GM12878 (cell line): ENCODE data around the gene CCDC15. TPM values are rescaled to one million over a fixed set of nuclear protein-coding genes. Genes with fewer than 3 reads are reported as not detected.

Source experiments
- ATAC-seq: fragments of 200-7000 bp; cut with Tn5 transposase; 3 replicates; pipeline ENCODE4 v1.9.1; 2020; ENCODE audit warnings: mild to moderate bottlenecking, moderate library complexity
- BruUV-seq: library from RNA; stranded (reverse); fragments of 400-500 nt; replicated peaks from 2 replicates; lab custom pipeline; 2021; lab: Mats Ljungman, UMichigan
- CTCF ChIA-PET: fragments of 300-600 bp; sonication (Branson Sonifier 250); formaldehyde crosslinking; extraction: SDS; loops from one replicate; lab custom pipeline; 2021; ENCODE audit warnings: inconsistent platforms; lab: Yijun Ruan, JAX
- POLR2A ChIA-PET: fragments of 350-600 bp; formaldehyde crosslinking; extraction: SDS; loops from one replicate; lab custom pipeline; 2021; ENCODE audit warnings: inconsistent platforms; lab: Charles Lee
- RAD21 ChIA-PET: fragments of 300-600 bp; sonication (Branson Sonifier 250); formaldehyde crosslinking; loops from one replicate; lab custom pipeline; 2023; ENCODE audit warnings: antibody characterized with exemption; ENCODE audit not compliant: unreplicated experiment; lab: Charles Lee
- SMC1A ChIA-PET: fragments of 300-600 bp; sonication (Branson Sonifier 250); formaldehyde crosslinking; loops from one replicate; lab custom pipeline; 2023; ENCODE audit not compliant: unreplicated experiment, uncharacterized antibody; lab: Charles Lee
- DNase-seq: peaks from one replicate; pipeline ENCODE4 v3.0.0-alpha.2; 2011; ENCODE audit warnings: low read depth, low spot score
- FAIRE-seq: peaks from 3 replicates; lab custom pipeline; 2011; peaks lifted over from hg19 to GRCh38; lab: Jason Lieb, UNC
- H2AFZ ChIP-seq: 2 replicates; pipeline ENCODE4 v1.6.0; 2011; ENCODE audit warnings: low read depth, low read length, control low read depth; ENCODE audit not compliant: control insufficient read depth
- H3K27ac ChIP-seq: 2 replicates; pipeline ENCODE4 v1.5.1; 2011; ENCODE audit warnings: control low read depth; ENCODE audit not compliant: control insufficient read depth, insufficient read depth
- H3K27me3 ChIP-seq, 2 experiments: replicated peaks in 1 of 2; 2 replicates each; pipeline versions ENCODE4 v1.6.0 to v1.6.1; 2011; ENCODE audit warnings: low read length in 1 of 2; ENCODE audit not compliant: control insufficient read depth in 2 of 2, insufficient read depth in 2 of 2
- H3K36me3 ChIP-seq, 2 experiments: 2 replicates each; pipeline ENCODE4 v1.5.1; 2011; ENCODE audit warnings: low read length in 1 of 2; ENCODE audit not compliant: control insufficient read depth in 2 of 2, insufficient read depth in 2 of 2
- H3K4me1 ChIP-seq: 2 replicates; pipeline ENCODE4 v1.6.1; 2011; ENCODE audit warnings: mild to moderate bottlenecking, low read length, moderate library complexity, mixed read lengths; ENCODE audit not compliant: control insufficient read depth, insufficient read depth
- H3K4me2 ChIP-seq: 2 replicates; pipeline ENCODE4 v1.6.0; 2011; ENCODE audit warnings: control low read depth; ENCODE audit not compliant: control insufficient read depth, insufficient read depth
- H3K4me3 ChIP-seq: fragments of 200-600 bp; sonication (generic); 2 replicates; pipeline ENCODE4 v1.5.1; 2016
- H3K79me2 ChIP-seq: 2 replicates; pipeline ENCODE4 v1.6.0; 2011; ENCODE audit warnings: low read length; ENCODE audit not compliant: control insufficient read depth, insufficient read depth
- H3K9ac ChIP-seq: 2 replicates; pipeline ENCODE4 v1.8.0; 2011; ENCODE audit warnings: low read length, control low read depth, mixed read lengths; ENCODE audit not compliant: control insufficient read depth, insufficient read depth
- H3K9me3 ChIP-seq: replicated peaks from 3 replicates; pipeline ENCODE4 v1.5.1; 2011; ENCODE audit warnings: mild to moderate bottlenecking, low read length; ENCODE audit not compliant: control insufficient read depth, insufficient read depth
- H4K20me1 ChIP-seq: 2 replicates; pipeline ENCODE4 v1.6.0; 2011; ENCODE audit not compliant: control insufficient read depth, insufficient read depth
- ATF7 ChIP-seq: fragments of 450-650 bp; IDR thresholded peaks from 2 replicates; pipeline ENCODE4 v1.6.1; 2016; ENCODE audit warnings: low read depth, mild to moderate bottlenecking
- BCLAF1 ChIP-seq: fragments of 450-650 bp; IDR thresholded peaks from 2 replicates; pipeline ENCODE4 v1.6.1; 2017; ENCODE audit warnings: antibody characterized with exemption, mild to moderate bottlenecking, moderate library complexity
- BMI1 ChIP-seq: fragments of 450-650 bp; IDR thresholded peaks from 2 replicates; pipeline ENCODE4 v1.6.1; 2016; ENCODE audit warnings: mild to moderate bottlenecking, moderate library complexity, borderline replicate concordance
- MTA2 ChIP-seq: fragments of 450-650 bp; IDR thresholded peaks from 2 replicates; pipeline ENCODE4 v1.6.1; 2016; ENCODE audit warnings: low read depth, mild to moderate bottlenecking, moderate library complexity
- NKRF ChIP-seq: fragments of 450-650 bp; conservative IDR thresholded peaks from 2 replicates; pipeline ENCODE4 v1.6.1; 2017; ENCODE audit warnings: mild to moderate bottlenecking, moderate library complexity
- RBBP5 ChIP-seq: fragments of 200-600 bp; sonication (generic); conservative IDR thresholded peaks from 2 replicates; pipeline ENCODE4 v1.6.1; 2016
- SIX5 ChIP-seq: IDR thresholded peaks from 2 replicates; pipeline ENCODE4 v1.6.1; 2011; ENCODE audit warnings: mild to moderate bottlenecking, low read depth, low read length, moderate library complexity; ENCODE audit not compliant: severe bottlenecking
- TCF3 ChIP-seq: IDR thresholded peaks from 2 replicates; pipeline ENCODE4 v1.6.1; 2012; ENCODE audit warnings: low read depth, mild to moderate bottlenecking, low read length, borderline replicate concordance; ENCODE audit not compliant: insufficient read depth
- ZBTB4 ChIP-seq: fragments of 450-650 bp; formaldehyde crosslinking; IDR thresholded peaks from 2 replicates; pipeline ENCODE4 v1.4.0; 2022; ENCODE audit warnings: mild to moderate bottlenecking, moderate library complexity
- WGBS: methylation state at CpG from one replicate; pipeline ENCODE4 v1.1.6; 2016; ENCODE audit warnings: low lambda C conversion rate; ENCODE audit not compliant: insufficient replicate concordance, insufficient coverage; ENCODE audit errors: missing lambda C conversion rate; 5-methylcytosine and 5-hydroxymethylcytosine counted together
- in situ Hi-C: fragments of 300-500 bp; cut with MboI; formaldehyde crosslinking; loops from 9 replicates; pipeline ENCODE4 v1.14.3; 2018; ENCODE audit warnings: mixed read lengths
- intact Hi-C: fragments of 100-400 bp; cut with micrococcal nuclease; formaldehyde crosslinking; loops from one replicate; pipeline ENCODE4 v1.14.2; 2022; ENCODE audit not compliant: unreplicated experiment
- polyA plus RNA-seq, 11 experiments: library from polyadenylated mRNA; depleted of rRNA in 4 of 11; unstranded in 6 of 11; stranded (reverse) in 5 of 11; fragments of >200 nt; fragmentation: Nextera tagmentation in 4 of 11; fragmentation: Illumina TruSeq in 1 of 11; extraction: Ambion mirVana in 4 of 11; extraction: Trizol in 1 of 11; gene quantifications; 1 replicate in 1 of 11; 2 replicates in 10 of 11; pipeline versions ENCODE4 v1.2.1 to v1.2.3, GENCODE V29; 2011 to 2016; ENCODE audit warnings: inconsistent platforms in 2 of 11, missing spikeins in 2 of 11, low read depth in 1 of 11
- total RNA-seq, 4 experiments: library from RNA; depleted of rRNA in 3 of 4; stranded (reverse); fragments of >200 nt in 3 of 4; fragmentation: Illumina TruSeq in 1 of 4; extraction: Trizol in 1 of 4; gene quantifications; 2 replicates each; pipeline versions ENCODE4 v1.2.1 to v1.2.3, GENCODE V29; 2013 to 2021
- TF ChIP-seq, protein P1 (sequence below): IDR thresholded peaks from 2 replicates; pipeline ENCODE4 v1.6.1; 2011; ENCODE audit warnings: borderline replicate concordance, low read depth, mild to moderate bottlenecking, moderate library complexity, mixed read lengths, low read length; ENCODE audit not compliant: insufficient read depth; ENCODE audit errors: extremely low read length

CCDC15 gene
- total and polyA plus RNA-seq, 10 of the 15 experiments (the other 5 are each of a cell fraction or from before 2014, with no cell fraction given) = 2.0 to 5.3 (median 3.3) TPM

DNA sequence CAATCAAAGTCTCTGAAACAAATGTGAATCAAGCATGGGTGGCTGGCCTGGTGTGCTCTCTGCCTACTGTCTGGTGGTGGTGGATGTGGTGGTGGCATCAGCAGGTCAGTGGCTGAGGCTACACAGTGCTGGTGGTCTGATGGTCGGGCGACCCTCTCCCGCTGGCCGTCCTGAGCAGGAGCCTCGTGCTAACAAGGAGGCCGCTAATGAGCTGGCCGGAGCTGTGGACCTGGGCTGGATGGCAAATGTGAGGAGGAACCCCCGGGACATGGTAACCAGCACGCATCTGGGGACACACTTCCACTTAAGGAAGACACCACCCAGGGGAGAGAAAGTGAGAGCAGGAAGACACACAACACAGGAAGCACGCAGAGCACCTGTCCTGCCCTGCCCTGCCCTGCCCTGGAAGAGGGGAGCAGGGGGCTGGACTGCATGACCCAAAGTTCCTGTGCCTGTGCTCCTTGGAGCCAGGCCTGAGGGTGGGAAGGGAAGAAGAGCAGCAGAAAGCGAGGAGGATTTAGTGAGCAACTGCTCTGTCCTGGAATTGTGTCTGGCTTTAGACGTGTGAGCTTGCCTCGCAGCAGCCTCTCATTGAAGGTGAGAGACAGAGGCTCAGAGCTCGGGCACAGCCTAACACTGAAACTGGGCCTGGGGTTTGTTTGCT, 132.8 kb downstream of the CCDC15 start:
- BruUV-seq = no TSS peak
- TF ChIP-seq RBBP5 (no peak), BMI1 (no peak), ATF7 (no peak), ZBTB4 (no peak), NKRF (no peak), SIX5 (no peak), MTA2 (no peak), BCLAF1 (no peak), TCF3 (no peak)
- TF ChIP-seq, protein P1, sequence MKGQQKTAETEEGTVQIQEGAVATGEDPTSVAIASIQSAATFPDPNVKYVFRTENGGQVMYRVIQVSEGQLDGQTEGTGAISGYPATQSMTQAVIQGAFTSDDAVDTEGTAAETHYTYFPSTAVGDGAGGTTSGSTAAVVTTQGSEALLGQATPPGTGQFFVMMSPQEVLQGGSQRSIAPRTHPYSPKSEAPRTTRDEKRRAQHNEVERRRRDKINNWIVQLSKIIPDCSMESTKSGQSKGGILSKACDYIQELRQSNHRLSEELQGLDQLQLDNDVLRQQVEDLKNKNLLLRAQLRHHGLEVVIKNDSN = no peak

More for the DNA sequence above, 132.8 kb downstream of the CCDC15 start:
- no peak overlapping the region for H3K4me2 ChIP-seq
- intact Hi-C loops (no loop called here), in situ Hi-C loops (no loop called here)
- RAD21 ChIA-PET = no interaction called here
- no peak overlapping the region for H2AFZ ChIP-seq
- FAIRE-seq = no peak
- no peaks in the 10 kb centered on the region for H3K27me3 ChIP-seq
- ATAC-seq = no peak
- H3K36me3 ChIP-seq = peaks cover 0 to 2% of the 10 kb centered on the region in 2 experiments; a peak in 1 of 4 replicates
- no peaks in the 10 kb centered on the region for H3K9me3 ChIP-seq
- SMC1A ChIA-PET = no interaction called here
- CTCF ChIA-PET = interaction anchor here (1.3 to 7.4 kb wide), 3 partner anchors 23 to 318 kb away, joined by 3 to 100 read pairs (median 5); no protein-coding TSS in a partner anchor
- H3K4me3 ChIP-seq = no peak overlapping the region
- H3K27ac ChIP-seq = no peak overlapping the region
- H3K79me2 ChIP-seq = no peaks in the 10 kb centered on the region
- no peaks in the 10 kb centered on the region for H3K4me1 ChIP-seq
- no peak overlapping the region for H3K9ac ChIP-seq
- 72% methylated on average over 14 of the region's 14 CpGs for WGBS
- DNase-seq = no peak
- H4K20me1 ChIP-seq = no peaks in the 10 kb centered on the region
- POLR2A ChIA-PET = no interaction called here
